NCI-H345 treated with DMSO at 0.1 percent for 48 hours (cell line): Measurements from ENCODE around the gene COPRS.
"Not testable (repeated sequence)": the region's sequence is repeated elsewhere in the genome, so short reads cannot be mapped to it uniquely, and the experiment has no call there.

ENCODE experiments used
- DNase-seq: peaks from one replicate; lab custom pipeline; 2025; ENCODE audit not compliant: unreplicated experiment; lab: John Stamatoyannopoulos, UW

COPRS gene

GRCh38 chr17:31845291-31845690, 13.8 kb downstream of the COPRS start:
- no peak for DNase-seq

GRCh38 chr17:31843070-31843745, 15.8 kb downstream of the COPRS start:
- DNase-seq: no peak

GRCh38 chr17:31842195-31843069, 16.6 kb downstream of the COPRS start:
- peak; percentile 77 for DNase-seq

- DNase-seq: no peak
These were observed 17.2 kb downstream of the COPRS start for GRCh38 chr17:31841850-31842194.

- no peak for DNase-seq
These were observed 20.3 kb downstream of the COPRS start for GRCh38 chr17:31838636-31839225.

GRCh38 chr17:31835984-31836383, 23.1 kb downstream of the COPRS start:
- no peak for DNase-seq

GRCh38 chr17:31834448-31834847, 24.6 kb downstream of the COPRS start:
- DNase-seq: no peak

GRCh38 chr17:31832746-31833145, 26.3 kb downstream of the COPRS start:
- DNase-seq: no peak

GRCh38 chr17:31830971-31831858, 27.8 kb downstream of the COPRS start:
- DNase-seq: no peak

- DNase-seq: no peak
These were observed 29.4 kb downstream of the COPRS start for GRCh38 chr17:31829649-31830048.

GRCh38 chr17:31828955-31829354, 30.1 kb downstream of the COPRS start:
- not testable (repeated sequence) for DNase-seq

- no peak for DNase-seq
These were observed 32.9 kb downstream of the COPRS start for GRCh38 chr17:31825961-31826691.

GRCh38 chr17:31824766-31825360, 34.2 kb downstream of the COPRS start:
- DNase-seq: no peak

GRCh38 chr17:31823014-31823413, 36.0 kb downstream of the COPRS start:
- no peak for DNase-seq

GRCh38 chr17:31820691-31821435, 38.2 kb downstream of the COPRS start:
- no peak for DNase-seq

GRCh38 chr17:31819578-31819977, 39.5 kb downstream of the COPRS start:
- no peak for DNase-seq

GRCh38 chr17:31818863-31819262, 40.2 kb downstream of the COPRS start:
- not testable (repeated sequence) for DNase-seq

- DNase-seq: no peak
These were observed 43.8 kb downstream of the COPRS start for GRCh38 chr17:31815212-31815730.

GRCh38 chr17:31811101-31811500, 47.9 kb downstream of the COPRS start:
- no peak for DNase-seq
